HG02678 (cell line): ENCODE data around the gene ZNF101.
A peak's percentile ranks its signal among the peaks of the same experiment; 100 is the strongest.

Source experiments
- ATAC-seq: cut with Tn5 transposase; IDR thresholded peaks from one replicate; pipeline ENCODE4 v1.9.1; 2021; ENCODE audit warnings: mild to moderate bottlenecking, moderate library complexity; ENCODE audit not compliant: unreplicated experiment

Gene ZNF101

DNA sequence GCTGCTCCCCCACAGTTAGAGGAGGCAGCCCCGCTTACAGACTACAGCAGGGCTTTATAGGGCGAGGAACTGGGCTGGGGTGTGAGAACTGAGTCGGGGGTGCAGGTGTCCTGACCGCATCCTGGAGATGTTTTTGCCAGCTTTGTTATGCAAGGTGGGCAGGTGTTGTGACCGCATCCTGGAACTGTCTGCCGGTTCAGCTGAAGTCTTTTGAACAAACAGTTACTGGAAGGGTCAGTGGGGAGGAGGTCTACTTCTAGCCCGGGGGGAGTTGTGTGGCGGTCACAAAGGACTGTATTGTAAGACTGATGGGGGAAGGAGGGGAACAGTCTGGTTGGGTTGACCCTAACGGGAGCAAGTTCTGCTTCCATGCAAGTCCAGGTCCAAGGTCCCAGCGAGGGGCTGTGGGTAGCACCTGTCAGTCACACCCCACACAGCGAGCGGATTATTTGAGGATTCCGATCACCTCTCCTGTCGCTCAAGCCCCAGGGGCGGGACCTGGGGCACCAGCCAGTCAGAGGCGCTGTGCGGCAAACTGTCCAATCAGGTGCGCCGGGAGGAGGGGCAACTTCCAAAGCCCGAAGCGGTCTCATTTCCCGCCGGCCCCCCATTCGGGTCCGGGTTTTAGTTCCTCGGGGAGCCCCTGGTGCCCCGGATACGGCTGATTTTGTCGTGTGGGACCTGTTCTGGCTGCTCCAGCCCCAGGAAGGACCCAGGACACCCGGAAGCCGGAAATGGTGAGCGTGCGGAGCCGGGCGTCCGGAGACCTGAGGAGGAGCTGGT is at the start of gene ZNF101:
TSS of gene ZNF101 (plus strand) at position 610 of the 783 bp plus-strand sequence. CDS start at position 735, 125 bp downstream.
- peak; percentile 66 for ATAC-seq

DNA sequence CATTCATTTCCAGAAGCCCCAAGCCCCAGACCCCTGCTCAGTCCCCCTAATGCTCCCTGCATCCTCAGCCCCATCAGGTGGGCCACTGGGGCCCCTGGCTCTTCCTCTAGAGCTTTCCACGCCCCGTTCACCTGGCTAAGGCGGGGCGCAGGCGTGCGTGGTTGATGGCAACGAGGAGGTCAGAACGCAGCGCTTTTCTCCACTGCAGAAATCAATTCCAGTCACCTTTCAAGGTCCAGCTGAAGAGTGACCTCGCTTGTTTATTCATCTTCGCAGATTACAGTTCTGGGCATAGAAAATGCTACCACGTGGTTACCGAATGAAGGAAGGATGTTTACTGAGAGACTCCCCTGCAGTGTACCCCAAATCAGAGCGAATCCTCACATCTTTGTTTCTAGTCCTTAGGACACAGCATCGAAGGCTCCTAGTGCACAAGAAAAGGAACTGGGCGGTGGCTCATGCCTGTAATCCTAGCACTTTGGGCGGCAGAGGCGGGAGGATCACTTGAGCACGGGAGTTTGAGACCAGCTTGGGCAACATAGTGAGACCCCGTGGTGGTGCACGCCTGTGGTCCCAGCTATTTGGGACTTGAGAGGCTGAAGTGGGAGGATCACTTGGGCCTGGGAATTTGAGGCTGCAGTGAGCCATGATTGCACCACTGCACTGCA is 49.3 kb upstream of the ZNF101 start:
- ATAC-seq = no peak

DNA sequence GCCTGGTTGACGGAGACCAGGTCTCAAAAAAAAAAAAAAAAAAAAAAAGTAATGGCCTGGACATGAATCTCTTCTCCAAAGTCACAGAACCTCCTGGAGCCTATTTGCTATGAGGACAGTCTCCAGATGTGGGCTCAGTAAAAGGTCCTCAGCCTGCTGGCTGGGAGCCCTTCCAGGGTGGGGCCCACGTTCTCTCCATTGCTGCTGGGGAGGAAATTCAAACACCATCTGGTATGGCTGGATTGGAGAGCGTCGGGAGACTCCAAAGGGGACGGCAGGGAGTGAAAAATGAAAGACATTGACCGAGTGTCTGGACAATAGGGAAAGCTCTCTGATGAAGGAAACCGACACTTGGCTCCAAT is 48.8 kb upstream of the ZNF101 start:
- ATAC-seq = no peak

DNA sequence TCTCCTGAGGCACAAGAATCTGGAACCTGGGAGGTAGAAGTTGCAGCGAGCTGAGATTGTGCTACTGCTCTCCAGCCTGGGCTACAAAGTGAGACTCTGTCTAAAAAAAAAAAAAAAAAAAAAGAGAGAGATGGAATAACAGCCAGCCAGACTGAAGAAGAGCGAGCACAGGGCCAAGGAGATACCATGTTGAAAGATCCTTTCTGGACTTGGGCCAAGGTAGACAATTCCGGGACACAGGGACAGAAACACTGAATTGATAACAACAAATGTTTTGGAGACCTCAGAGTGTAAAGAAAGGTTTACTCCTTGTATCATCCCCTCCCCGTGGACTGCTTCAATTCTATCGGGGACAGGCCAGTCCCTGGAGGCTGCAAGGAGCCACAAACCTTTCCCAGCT is 45.3 kb upstream of the ZNF101 start:
- no peak for ATAC-seq

DNA sequence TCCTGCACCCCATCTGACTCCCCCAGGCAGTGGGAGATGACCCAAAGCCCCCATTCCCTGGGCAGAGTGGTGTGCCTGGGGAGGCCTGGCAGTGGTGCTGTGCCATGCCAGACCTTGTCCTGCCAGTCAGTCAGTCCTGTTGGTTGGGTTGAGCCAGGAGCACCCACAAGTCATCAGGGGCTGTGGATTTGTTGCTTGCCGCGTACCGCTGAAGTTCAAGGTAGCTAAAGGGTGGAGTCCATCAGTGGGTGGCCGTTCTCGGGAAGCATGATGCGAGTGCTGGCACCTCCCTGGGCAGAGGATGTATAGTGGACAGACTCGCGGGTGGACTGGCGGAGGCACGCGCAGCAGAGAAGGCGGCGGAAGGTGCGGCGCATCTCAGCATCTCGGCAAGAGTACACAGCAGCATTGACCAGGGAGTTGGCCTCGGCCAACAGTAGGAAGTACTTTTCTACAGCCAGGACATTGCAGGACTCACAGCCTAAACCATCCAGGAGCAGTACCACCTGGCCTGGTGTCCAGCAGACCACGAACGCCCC is 44.5 kb upstream of the ZNF101 start:
- ATAC-seq = no peak

DNA sequence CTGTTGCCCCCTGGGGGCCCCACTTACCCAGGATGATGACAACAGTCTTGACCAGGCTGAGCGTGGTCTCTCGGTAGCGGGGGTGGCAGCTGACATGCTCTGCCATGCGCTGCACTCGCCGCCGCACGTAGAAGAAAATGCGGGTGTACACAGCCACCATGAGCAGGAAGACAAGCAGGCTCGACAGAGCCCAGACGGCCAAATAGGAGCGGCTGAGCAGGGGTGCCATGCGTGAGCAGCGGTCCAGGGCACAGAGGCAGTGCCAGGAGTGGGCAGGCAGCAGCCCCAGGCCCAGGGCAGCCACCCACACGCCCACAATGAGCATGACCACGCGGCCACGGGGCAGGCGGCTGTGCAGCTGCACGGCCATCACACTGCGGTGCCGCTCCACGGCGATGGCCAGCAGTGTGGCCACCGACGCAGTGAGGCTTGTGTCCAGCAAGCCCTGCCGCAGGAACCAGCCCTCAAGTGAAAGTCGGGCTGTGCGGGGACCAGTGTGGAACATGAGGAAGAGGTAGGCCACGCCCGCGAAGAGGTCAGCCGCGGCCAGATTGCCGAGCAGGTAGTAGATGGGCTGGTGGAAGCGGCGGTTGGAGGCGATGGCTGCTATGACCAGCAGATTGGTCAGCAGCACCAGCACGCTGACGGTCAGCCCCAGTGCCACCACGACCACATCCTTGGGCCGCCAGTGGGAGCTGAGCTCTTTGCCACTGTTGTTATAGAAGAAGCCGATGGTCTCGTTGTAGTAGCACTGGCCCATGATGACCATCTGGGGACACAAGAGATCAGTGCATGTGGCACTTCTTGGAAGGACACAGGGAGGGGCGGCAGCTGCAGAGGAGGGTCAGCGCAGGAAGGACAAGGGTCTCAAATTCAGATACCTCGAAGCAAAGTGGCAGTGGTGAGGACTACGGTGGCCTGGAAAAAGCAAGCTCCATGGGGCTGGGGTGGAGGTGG is 41.8 kb upstream of the ZNF101 start:
- ATAC-seq = no peak

DNA sequence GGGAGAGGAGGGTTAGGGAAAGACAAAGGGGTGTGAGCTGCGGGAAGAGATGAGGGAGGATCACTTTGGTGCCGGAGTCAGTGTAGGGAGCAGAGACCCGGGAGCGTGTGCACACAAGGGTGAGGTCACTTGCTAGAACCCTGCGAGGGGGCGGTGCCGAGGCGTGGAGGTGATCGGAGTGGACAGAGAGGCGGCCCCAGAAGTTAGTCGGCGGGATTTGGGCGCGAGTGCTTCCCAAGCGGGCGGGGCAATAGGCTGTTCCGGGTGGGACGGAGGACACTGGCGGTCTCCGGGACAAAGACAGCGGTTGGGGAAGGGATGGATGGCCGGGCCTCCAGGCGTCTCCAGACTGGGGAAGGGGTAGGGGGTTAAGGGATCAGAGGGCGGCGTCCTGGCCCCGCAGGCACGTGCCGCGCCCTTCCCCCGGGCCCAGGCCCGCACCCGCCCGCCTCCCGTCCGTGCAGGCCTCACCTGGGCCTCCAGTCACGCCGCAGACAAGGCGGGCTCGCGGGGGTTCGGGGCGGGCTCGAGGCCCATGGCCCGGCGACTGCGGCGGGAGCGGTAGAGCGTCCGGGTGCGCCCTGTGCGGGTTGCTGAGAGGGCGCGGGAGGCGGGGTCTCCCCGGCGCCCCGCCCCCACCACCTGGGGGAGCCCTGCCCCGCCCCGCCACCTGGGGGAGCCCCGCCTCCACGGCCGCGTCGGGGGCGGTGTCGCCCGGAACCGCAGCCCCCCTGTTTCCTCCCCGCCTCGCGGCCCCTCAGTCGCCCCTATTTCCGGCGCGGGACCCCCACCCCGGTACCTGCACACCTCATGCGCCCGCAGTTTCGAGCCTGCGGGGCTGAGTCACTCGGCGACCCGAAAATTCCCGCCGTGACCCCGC is 40.8 kb upstream of the ZNF101 start, which contains the start of gene LPAR2:
TSS of gene LPAR2 (minus strand) at position 600 of the 880 bp plus-strand sequence. CDS start 945 bp downstream, outside the sequence.
- peak; percentile 67 for ATAC-seq

DNA sequence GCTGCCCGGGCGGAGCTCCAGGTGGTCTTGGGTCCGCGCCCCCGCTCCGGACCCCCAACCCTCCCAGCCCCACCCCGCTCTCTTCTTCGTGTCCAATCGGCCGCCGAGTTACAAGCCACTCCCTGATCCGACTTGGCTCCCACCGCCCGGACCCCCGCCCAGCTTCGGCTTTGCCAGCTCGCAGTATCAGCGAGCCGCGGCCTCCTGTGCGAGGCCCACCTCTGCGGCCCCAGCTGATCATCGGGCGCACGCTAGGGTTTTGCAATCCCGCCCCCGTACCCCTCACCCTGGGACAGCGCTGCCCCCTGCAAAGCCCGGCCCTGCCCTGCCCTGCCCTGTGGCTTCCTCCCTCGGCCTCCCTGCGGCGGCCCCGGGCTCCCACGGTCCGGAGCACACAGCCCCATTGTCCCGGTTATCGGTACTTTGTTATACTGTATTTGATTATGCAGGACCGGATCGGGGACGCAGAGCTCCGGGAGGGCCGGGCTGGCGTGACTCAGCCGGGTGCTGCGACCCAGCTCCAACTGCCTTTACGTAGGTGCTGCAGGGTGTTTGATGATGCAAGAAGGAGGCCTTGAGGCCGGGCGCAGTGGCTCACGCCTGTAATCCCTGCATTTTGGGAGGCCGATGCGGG is 40.0 kb upstream of the ZNF101 start:
- ATAC-seq = peak; percentile 13

DNA sequence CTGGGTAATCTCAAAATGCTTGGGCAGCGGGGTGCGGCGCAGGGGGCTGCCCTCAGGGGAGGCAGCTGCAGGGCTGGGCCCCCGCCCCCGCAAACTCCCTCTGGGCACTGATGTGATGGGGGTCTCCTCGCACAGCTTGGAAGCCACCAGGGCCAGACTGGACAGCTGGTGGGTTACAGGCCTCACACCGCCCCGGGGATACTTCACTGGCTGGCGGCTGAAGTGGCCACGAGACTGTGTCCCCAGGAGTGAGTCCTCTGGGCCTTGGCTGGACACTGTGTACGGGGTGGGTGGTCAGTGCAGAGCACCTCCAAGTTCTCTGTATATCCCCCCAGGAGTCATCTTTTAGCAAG is 38.6 kb upstream of the ZNF101 start:
- ATAC-seq = no peak

DNA sequence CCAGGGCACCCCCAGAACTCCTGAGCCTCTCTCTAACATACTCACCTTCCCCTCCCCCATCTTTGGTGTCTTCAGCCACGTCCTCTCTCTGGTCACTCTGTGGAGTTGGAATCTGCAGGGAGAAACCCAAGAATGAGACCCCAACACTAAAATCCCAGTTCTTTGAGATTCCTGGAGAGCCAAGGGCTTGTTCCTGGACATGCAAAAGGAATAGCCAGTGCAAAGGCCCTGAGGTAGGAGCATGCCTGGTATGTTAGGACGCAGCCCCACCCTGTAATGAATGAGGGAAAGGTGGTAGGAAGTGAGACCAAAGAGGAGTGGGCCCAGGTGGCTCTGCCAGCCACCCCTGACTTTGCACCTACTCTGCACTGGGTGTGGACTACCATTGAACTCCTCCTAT is 38.2 kb upstream of the ZNF101 start:
- ATAC-seq = no peak

DNA sequence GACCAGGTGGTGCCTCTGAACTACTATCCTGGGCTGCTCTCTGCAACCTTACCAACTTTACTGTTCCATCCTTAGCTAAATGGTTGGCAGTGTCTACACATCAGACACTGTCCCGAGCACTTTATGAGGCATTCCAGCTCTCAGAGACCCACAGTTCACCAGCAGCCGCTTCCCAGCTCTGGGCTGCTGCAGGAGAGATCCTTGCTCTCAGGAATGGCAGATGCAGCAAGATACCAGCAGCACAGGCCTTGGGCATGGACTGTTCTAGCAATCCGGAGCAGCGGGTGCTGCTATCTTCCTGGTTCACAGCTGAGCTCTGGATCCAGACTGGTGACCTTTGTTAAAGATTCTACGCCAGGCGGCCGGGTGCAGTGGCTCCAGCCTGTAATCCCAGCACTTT is 37.3 kb upstream of the ZNF101 start:
- ATAC-seq = no peak

DNA sequence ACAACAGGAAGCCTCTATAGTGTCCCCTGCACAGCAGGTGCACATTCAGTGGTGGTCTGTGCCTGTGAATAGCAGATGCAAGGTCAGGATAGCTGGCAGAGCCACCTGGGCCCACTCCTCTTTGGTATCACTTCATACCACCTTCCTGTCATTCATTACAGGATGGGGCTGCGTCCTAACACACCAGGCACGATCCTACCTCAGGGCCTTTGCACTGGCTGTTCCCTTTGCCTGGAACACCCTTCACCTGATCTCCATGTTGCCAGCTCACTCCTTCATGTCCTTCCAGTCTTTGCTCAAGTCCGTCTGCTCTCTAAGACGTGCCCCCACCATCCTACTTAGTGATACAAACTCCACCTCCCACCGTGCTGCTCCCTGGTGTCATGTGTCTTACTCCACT is 36.0 kb upstream of the ZNF101 start:
- ATAC-seq = no peak

DNA sequence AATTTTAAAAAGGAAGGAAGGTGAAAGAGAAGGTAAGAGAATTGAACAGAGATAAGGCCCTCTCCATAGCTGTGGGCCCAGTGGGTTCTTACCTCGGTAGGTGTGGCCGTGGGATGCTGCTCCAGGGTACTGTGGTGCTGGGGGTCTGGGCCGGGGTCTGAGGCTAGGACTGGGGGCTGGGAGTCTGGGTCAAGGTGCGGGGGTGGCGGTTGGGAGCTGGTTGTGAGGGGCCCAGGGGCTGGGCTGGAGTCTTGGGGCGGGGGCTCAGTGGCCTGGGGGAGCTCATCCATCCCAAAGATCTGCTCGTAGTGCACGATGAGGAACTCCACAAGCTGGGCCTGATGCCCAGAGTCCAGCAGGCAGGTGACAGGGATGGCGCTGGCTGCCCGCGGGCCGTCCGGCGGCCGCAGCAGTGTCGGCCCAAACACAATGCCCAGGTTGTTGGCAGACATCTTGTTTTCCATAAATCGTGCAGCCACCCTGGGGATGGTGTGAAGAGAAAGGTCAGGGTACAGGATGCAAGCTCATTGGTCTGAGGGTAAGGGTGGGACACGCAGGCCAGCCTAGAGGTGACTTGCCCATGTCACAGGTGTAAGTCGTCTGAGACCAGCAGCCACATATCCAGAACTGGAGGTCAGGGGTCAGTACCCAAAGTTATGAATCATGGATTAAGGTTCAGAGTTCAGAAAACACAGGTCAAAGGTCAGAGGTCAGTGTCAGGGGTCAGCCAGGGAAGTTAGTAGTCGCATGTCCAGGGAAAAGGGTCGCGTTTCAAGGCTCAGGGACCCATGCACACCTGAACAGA is 34.7 kb upstream of the ZNF101 start:
- no peak for ATAC-seq

DNA sequence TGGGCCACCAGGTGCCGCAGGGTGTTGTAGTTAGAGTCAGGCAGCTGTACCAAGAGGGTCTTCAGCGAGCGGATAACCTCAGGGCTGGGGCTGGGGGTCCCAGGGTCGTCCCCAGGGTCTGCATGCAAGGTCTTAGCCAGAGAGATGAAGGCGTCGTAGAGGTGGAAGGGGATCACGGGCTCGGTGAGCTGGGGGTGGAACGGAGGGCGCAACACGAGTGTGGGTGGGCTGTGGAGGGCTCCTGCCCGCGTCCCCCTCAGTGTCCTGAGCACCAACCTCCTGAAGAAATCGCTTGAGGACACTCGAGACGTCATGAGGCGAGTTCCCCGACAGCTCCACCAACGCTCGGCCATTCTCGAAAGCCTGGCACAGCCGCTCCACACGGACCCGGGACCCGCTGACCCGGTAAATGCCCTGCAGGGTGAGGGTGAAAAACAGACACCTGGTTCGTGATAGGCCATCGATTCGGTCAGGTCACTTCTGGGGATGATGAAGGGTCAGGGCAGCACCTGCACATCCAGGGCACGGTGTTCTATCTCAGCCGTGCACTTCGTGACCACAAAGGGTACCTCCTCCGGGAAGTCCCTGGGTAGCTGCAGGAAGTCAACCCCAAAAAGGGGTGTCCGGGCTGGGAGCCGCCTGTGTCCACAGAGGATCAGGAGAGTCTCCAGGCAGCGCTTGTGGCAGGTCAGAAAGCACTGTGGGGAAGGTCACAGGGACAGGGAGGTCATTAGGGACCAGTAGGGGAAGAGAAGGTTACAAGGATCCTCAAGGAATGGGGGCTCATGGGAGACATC is 33.9 kb upstream of the ZNF101 start:
- no peak for ATAC-seq

DNA sequence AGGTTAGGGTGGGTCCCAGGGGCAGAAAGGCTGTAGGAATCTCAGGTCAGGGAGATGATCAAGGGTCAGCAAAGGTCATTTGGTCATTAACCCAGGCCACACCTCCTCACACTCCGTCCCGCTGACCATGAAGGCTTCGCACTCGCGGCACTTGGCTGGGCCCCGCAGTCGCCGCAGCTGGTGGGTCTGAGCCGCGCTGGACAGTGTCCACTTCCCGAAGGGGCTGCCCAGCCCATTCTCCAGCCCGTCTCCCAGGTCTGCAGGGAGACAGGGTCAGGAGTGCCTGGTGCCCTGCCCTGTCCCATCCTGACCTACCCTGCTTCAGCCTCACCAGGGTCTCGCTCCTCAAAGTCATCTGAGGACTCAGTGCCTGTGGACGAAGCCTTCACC is 33.3 kb upstream of the ZNF101 start:
- no peak for ATAC-seq

DNA sequence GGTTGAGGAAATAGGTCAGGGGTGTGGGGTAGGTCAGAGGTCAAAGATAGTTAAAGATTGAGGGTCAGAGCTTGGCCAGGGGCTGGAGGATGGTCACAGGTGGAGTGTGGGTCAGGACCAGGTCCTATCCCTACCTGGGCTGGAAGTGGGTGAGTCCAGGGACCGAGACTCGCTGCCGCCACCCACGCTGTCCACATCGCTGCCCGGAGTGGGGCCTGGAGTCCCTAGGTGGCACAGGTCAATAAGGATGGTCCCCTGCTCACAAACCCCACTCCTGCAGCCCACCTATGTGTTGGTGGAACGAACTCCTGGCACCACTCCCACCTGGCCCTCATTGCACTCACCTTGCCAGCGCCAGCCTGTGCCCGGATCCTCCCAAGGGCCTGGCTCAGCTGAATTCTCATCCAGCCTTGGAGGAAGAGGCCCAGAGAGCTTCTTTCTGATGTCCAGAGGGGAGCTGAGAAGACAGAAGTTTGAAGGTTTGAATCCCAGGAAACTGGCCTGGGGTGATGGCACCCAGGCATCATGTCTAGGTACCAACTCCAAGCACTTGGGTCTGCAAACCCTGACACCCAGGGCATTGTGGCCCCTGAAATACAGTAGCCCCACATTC is 32.0 kb upstream of the ZNF101 start:
- no peak for ATAC-seq

DNA sequence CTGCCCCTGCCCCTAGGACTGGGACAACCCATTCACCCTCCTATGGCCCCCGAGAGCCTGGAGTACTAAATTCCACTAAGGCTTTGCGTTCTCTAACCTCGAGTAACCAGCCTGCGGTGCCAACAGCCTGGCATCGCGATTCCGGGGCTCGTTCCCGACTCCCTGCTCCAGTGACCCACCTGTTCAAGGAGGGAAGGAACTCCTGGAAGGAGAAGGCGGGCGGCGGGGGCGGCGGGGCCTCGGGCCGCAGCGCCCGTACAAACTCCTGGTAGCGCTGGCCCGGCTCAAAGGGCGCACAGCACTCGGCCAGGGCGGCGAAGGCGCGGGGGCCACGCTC is 31.5 kb upstream of the ZNF101 start:
- no peak for ATAC-seq
